ENCODE results near the gene RAD1. TPM values are rescaled to one million over a fixed set of nuclear protein-coding genes. Genes with fewer than 3 reads are reported as not detected.

The RAD1 gene
- total and polyA plus RNA-seq, 2 of the 8 experiments (the other 6 are each of a cell fraction or from before 2014, with no cell fraction given), result 15.1 to 37.3 TPM

- TF ChIP-seq, protein P1, sequence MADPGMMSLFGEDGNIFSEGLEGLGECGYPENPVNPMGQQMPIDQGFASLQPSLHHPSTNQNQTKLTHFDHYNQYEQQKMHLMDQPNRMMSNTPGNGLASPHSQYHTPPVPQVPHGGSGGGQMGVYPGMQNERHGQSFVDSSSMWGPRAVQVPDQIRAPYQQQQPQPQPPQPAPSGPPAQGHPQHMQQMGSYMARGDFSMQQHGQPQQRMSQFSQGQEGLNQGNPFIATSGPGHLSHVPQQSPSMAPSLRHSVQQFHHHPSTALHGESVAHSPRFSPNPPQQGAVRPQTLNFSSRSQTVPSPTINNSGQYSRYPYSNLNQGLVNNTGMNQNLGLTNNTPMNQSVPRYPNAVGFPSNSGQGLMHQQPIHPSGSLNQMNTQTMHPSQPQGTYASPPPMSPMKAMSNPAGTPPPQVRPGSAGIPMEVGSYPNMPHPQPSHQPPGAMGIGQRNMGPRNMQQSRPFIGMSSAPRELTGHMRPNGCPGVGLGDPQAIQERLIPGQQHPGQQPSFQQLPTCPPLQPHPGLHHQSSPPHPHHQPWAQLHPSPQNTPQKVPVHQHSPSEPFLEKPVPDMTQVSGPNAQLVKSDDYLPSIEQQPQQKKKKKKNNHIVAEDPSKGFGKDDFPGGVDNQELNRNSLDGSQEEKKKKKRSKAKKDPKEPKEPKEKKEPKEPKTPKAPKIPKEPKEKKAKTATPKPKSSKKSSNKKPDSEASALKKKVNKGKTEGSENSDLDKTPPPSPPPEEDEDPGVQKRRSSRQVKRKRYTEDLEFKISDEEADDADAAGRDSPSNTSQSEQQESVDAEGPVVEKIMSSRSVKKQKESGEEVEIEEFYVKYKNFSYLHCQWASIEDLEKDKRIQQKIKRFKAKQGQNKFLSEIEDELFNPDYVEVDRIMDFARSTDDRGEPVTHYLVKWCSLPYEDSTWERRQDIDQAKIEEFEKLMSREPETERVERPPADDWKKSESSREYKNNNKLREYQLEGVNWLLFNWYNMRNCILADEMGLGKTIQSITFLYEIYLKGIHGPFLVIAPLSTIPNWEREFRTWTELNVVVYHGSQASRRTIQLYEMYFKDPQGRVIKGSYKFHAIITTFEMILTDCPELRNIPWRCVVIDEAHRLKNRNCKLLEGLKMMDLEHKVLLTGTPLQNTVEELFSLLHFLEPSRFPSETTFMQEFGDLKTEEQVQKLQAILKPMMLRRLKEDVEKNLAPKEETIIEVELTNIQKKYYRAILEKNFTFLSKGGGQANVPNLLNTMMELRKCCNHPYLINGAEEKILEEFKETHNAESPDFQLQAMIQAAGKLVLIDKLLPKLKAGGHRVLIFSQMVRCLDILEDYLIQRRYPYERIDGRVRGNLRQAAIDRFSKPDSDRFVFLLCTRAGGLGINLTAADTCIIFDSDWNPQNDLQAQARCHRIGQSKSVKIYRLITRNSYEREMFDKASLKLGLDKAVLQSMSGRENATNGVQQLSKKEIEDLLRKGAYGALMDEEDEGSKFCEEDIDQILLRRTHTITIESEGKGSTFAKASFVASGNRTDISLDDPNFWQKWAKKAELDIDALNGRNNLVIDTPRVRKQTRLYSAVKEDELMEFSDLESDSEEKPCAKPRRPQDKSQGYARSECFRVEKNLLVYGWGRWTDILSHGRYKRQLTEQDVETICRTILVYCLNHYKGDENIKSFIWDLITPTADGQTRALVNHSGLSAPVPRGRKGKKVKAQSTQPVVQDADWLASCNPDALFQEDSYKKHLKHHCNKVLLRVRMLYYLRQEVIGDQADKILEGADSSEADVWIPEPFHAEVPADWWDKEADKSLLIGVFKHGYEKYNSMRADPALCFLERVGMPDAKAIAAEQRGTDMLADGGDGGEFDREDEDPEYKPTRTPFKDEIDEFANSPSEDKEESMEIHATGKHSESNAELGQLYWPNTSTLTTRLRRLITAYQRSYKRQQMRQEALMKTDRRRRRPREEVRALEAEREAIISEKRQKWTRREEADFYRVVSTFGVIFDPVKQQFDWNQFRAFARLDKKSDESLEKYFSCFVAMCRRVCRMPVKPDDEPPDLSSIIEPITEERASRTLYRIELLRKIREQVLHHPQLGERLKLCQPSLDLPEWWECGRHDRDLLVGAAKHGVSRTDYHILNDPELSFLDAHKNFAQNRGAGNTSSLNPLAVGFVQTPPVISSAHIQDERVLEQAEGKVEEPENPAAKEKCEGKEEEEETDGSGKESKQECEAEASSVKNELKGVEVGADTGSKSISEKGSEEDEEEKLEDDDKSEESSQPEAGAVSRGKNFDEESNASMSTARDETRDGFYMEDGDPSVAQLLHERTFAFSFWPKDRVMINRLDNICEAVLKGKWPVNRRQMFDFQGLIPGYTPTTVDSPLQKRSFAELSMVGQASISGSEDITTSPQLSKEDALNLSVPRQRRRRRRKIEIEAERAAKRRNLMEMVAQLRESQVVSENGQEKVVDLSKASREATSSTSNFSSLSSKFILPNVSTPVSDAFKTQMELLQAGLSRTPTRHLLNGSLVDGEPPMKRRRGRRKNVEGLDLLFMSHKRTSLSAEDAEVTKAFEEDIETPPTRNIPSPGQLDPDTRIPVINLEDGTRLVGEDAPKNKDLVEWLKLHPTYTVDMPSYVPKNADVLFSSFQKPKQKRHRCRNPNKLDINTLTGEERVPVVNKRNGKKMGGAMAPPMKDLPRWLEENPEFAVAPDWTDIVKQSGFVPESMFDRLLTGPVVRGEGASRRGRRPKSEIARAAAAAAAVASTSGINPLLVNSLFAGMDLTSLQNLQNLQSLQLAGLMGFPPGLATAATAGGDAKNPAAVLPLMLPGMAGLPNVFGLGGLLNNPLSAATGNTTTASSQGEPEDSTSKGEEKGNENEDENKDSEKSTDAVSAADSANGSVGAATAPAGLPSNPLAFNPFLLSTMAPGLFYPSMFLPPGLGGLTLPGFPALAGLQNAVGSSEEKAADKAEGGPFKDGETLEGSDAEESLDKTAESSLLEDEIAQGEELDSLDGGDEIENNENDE (IDR thresholded peaks at IDR 0.05; ENCODE audit: insufficient replicate concordance, low read length), result no peak
- no peak for TF ChIP-seq KDM5A (IDR thresholded peaks at IDR 0.05; ENCODE audit: low read length)
- TF ChIP-seq SIX5 (IDR thresholded peaks at IDR 0.05; ENCODE audit: low read depth, low read length), result no peak
- TF ChIP-seq GABPA (IDR thresholded peaks at IDR 0.05; ENCODE audit: borderline replicate concordance, insufficient read depth, low read length), result no peak
- TF ChIP-seq BRCA1 (IDR thresholded peaks at IDR 0.05; ENCODE audit: low read depth, low read length), result no peak
- 0 out of 2 replicates have a peak, but pooled peaks have one; percentile 14 for TF ChIP-seq CHD1 (IDR thresholded peaks at IDR 0.05; ENCODE audit: low read depth, low read length)
- TF ChIP-seq, protein P2, sequence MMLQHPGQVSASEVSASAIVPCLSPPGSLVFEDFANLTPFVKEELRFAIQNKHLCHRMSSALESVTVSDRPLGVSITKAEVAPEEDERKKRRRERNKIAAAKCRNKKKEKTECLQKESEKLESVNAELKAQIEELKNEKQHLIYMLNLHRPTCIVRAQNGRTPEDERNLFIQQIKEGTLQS (IDR thresholded peaks at IDR 0.05; ENCODE audit: insufficient read depth, low read depth, low read length), result no peak
- TF ChIP-seq BACH1 (IDR thresholded peaks at IDR 0.05; ENCODE audit: low read length), result no peak
- TF ChIP-seq SRF (IDR thresholded peaks at IDR 0.05; ENCODE audit: low read depth, low read length), result no peak
- TF ChIP-seq CEBPB (IDR thresholded peaks at IDR 0.05; ENCODE audit: low read depth, low read length), result no peak
These were observed 14.6 kb upstream of the RAD1 start (continued) for GRCh38 chr5:34929720-34930461.

Data from H1 (cell line).